NCI-H1417 (cell line): ENCODE measurements around the gene CACNA1E.

Experiments
- DNase-seq, 3 experiments: peaks; one replicate each; lab custom pipeline; 2025; lab: John Stamatoyannopoulos, UW

CACNA1E gene

GRCh38 chr1:181583598-181583997 lies 100.3 kb downstream of the CACNA1E start:
- peak in 1 of 3 experiments; percentile 16 for DNase-seq

- DNase-seq = no peak
These were observed 104.6 kb downstream of the CACNA1E start for GRCh38 chr1:181587870-181588438.

GRCh38 chr1:181588631-181589030 lies 105.3 kb downstream of the CACNA1E start:
- DNase-seq = no peak

- peak in 2 of 3 experiments; percentile 80 to 93 for DNase-seq
These were observed 109.0 kb downstream of the CACNA1E start for GRCh38 chr1:181592255-181592859.

- peak in 1 of 3 experiments; percentile 54 for DNase-seq
These were observed 109.7 kb downstream of the CACNA1E start for GRCh38 chr1:181593042-181593441.

GRCh38 chr1:181594553-181594952 lies 111.2 kb downstream of the CACNA1E start:
- no peak for DNase-seq

- no peak for DNase-seq
These were observed 111.9 kb downstream of the CACNA1E start for GRCh38 chr1:181595234-181595633.

GRCh38 chr1:181601186-181601950 lies 118.1 kb downstream of the CACNA1E start:
- DNase-seq = peak in 1 of 3 experiments; percentile 28

- DNase-seq = no peak
These were observed 120.6 kb downstream of the CACNA1E start for GRCh38 chr1:181603735-181604410.

- DNase-seq = peak in 2 of 3 experiments; percentile 40 to 45
These were observed 121.3 kb downstream of the CACNA1E start for GRCh38 chr1:181604482-181605249.

GRCh38 chr1:181607524-181607923 lies 124.2 kb downstream of the CACNA1E start:
- no peak for DNase-seq

- no peak for DNase-seq
These were observed 125.1 kb downstream of the CACNA1E start for GRCh38 chr1:181608386-181608785.

- no peak for DNase-seq
These were observed 125.6 kb downstream of the CACNA1E start for GRCh38 chr1:181608948-181609347.

- DNase-seq = no peak
These were observed 128.8 kb downstream of the CACNA1E start for GRCh38 chr1:181612100-181612499.

GRCh38 chr1:181618559-181618958 lies 135.2 kb downstream of the CACNA1E start:
- DNase-seq = no peak

- no peak for DNase-seq
These were observed 136.9 kb downstream of the CACNA1E start for GRCh38 chr1:181620183-181620582.

GRCh38 chr1:181623850-181624249 lies 140.5 kb downstream of the CACNA1E start:
- DNase-seq = no peak

- DNase-seq = no peak
These were observed 143.1 kb downstream of the CACNA1E start for GRCh38 chr1:181626279-181626938.

GRCh38 chr1:181630398-181630797 lies 147.1 kb downstream of the CACNA1E start:
- peak in 1 of 3 experiments; percentile 35 for DNase-seq

GRCh38 chr1:181630838-181631237 lies 147.5 kb downstream of the CACNA1E start:
- DNase-seq = peak in 2 of 3 experiments; percentile 71 to 84

GRCh38 chr1:181632492-181632891 lies 149.2 kb downstream of the CACNA1E start:
- DNase-seq = no peak
